DOHH2 (cell line): ENCODE data around the gene ZBTB7B.

Experiments used
- H3F3A ChIP-seq: fragments of 200-600 bp; sonication (generic), shearing (Covaris generic); 2 replicates; pipeline ENCODE4 v1.6.0; 2016; ENCODE audit warnings: antibody characterized with exemption, mild to moderate bottlenecking; ENCODE audit not compliant: control insufficient read depth, insufficient read depth
- H3K27ac ChIP-seq: fragments of 200-600 bp; sonication (generic); 2 replicates; pipeline ENCODE4 v1.5.1; 2014; ENCODE audit warnings: low read depth, mild to moderate bottlenecking, low read length, moderate library complexity
- H3K27me3 ChIP-seq: fragments of 200-600 bp; sonication (generic); 2 replicates; pipeline ENCODE4 v1.6.1; 2014; ENCODE audit warnings: mild to moderate bottlenecking, low read length, mixed read lengths; ENCODE audit not compliant: control insufficient read depth
- H3K36me3 ChIP-seq: fragments of 200-600 bp; sonication (generic); 2 replicates; pipeline ENCODE4 v1.6.1; 2014; ENCODE audit warnings: mild to moderate bottlenecking, low read length, moderate library complexity, mixed read lengths; ENCODE audit not compliant: control insufficient read depth
- H3K4me1 ChIP-seq: fragments of 200-600 bp; sonication (generic); 2 replicates; pipeline ENCODE4 v1.6.1; 2014; ENCODE audit warnings: mild to moderate bottlenecking, low read length, mixed read lengths; ENCODE audit not compliant: control insufficient read depth
- H3K4me2 ChIP-seq: fragments of 200-600 bp; sonication (generic); 2 replicates; pipeline ENCODE4 v1.6.0; 2014; ENCODE audit warnings: mild to moderate bottlenecking, low read length, moderate library complexity
- H3K4me3 ChIP-seq: fragments of 200-600 bp; sonication (generic); 2 replicates; pipeline ENCODE4 v1.5.1; 2014; ENCODE audit warnings: mild to moderate bottlenecking, low read length, mixed read lengths
- H3K79me2 ChIP-seq: fragments of 200-600 bp; sonication (generic); 2 replicates; pipeline ENCODE4 v1.6.1; 2014; ENCODE audit warnings: mild to moderate bottlenecking, low read length, mixed read lengths; ENCODE audit not compliant: control insufficient read depth
- H3K9me2 ChIP-seq: fragments of 200-600 bp; sonication (generic); replicated peaks from 2 replicates; pipeline ENCODE4 v1.6.1; 2014; ENCODE audit warnings: mild to moderate bottlenecking, low read length, mixed read lengths; ENCODE audit not compliant: control insufficient read depth
- H3K9me3 ChIP-seq: fragments of 200-600 bp; sonication (generic); 2 replicates; pipeline ENCODE4 v1.6.1; 2014; ENCODE audit warnings: antibody characterized with exemption, low read length, mixed read lengths; ENCODE audit not compliant: control insufficient read depth, insufficient read depth
- H4K20me1 ChIP-seq: fragments of 200-600 bp; sonication (generic); 2 replicates; pipeline ENCODE4 v1.6.0; 2014; ENCODE audit warnings: low read depth, mild to moderate bottlenecking, antibody characterized with exemption, low read length, moderate library complexity; ENCODE audit not compliant: control insufficient read depth, insufficient read depth
- CTCF ChIP-seq: fragments of 200-600 bp; sonication (generic); IDR thresholded peaks from one replicate; pipeline ENCODE4 v1.5.1; 2014; ENCODE audit warnings: antibody characterized with exemption, mild to moderate bottlenecking, low read depth, low read length; ENCODE audit not compliant: poor library complexity, severe bottlenecking
- EZH2phosphoT487 ChIP-seq: fragments of 200-600 bp; sonication (generic); IDR thresholded peaks from 2 replicates; pipeline ENCODE4 v1.6.1; 2017; ENCODE audit warnings: borderline replicate concordance, mild to moderate bottlenecking, antibody characterized with exemption, low read length, moderate library complexity, mixed read lengths

Gene ZBTB7B

GRCh38 chr1:154969246-154969645, 33.4 kb upstream of the ZBTB7B start:
- no peak for TF ChIP-seq CTCF
- no peak for TF ChIP-seq EZH2phosphoT487
- Histone ChIP-seq H3K27ac (no peak overlapping the region), H3K36me3 (peaks cover 65% of the 10 kb centered on the region), H3K9me2 (no peaks in the 10 kb centered on the region), H3K4me3 (no peak overlapping the region), H3K27me3 (no peaks in the 10 kb centered on the region), H3K4me2 (no peak overlapping the region), H4K20me1 (peaks cover 8% of the 10 kb centered on the region; the same call in 1 of the 2 replicates), H3F3A (0 out of 2 replicates have a peak, but pooled peaks cover 2% of the 10 kb centered on the region), H3K4me1 (peaks cover 30% of the 10 kb centered on the region), H3K9me3 (no peaks in the 10 kb centered on the region), H3K79me2 (peaks cover 50% of the 10 kb centered on the region)

GRCh38 chr1:154969860-154970452, 32.6 kb upstream of the ZBTB7B start:
- no peaks in the 10 kb centered on the region for H3K9me3 ChIP-seq
- H3K4me3 ChIP-seq: no peak overlapping the region
- no peaks in the 10 kb centered on the region for H3K27me3 ChIP-seq
- H3K27ac ChIP-seq: no peak overlapping the region
- H3K9me2 ChIP-seq: no peaks in the 10 kb centered on the region
- TF ChIP-seq EZH2phosphoT487 (no peak), CTCF (no peak)
- H3K36me3 ChIP-seq: peaks cover 61% of the 10 kb centered on the region
- peaks cover under 1% of the 10 kb centered on the region; the same call in 1 of the 2 replicates for H3F3A ChIP-seq
- H3K4me2 ChIP-seq: peak overlapping the region; percentile 48
- H4K20me1 ChIP-seq: peaks cover 8% of the 10 kb centered on the region; the same call in 1 of the 2 replicates
- H3K79me2 ChIP-seq: peaks cover 52% of the 10 kb centered on the region
- H3K4me1 ChIP-seq: peaks cover 30% of the 10 kb centered on the region

- Histone ChIP-seq H3K36me3 (peaks cover 62% of the 10 kb centered on the region), H3K27me3 (no peaks in the 10 kb centered on the region), H3K4me2 (peak within 1 kb of the TSS; percentile 48), H3F3A (peaks cover 4% of the 10 kb centered on the region; the same call in 1 of the 2 replicates), H3K27ac (no peak within 1 kb of the TSS), H3K79me2 (peaks cover 61% of the 10 kb centered on the region), H4K20me1 (peaks cover 8% of the 10 kb centered on the region; the same call in 1 of the 2 replicates), H3K4me1 (peaks cover 30% of the 10 kb centered on the region), H3K4me3 (peak within 1 kb of the TSS; percentile 31), H3K9me2 (no peaks in the 10 kb centered on the region), H3K9me3 (no peaks in the 10 kb centered on the region)
- TF ChIP-seq EZH2phosphoT487 (no peak), CTCF (no peak)
These were observed 31.8 kb upstream of the ZBTB7B start, which contains the start of gene SHC1 for GRCh38 chr1:154970631-154971340. Gene SHC1, minus strand, starts transcription at chr1:154970747. Its CDS starts 221 bp downstream, at chr1:154970526.
